Measurements from ENCODE around the gene PLEKHH3. TPM values are rescaled to one million over a fixed set of nuclear protein-coding genes. Genes with fewer than 3 reads are reported as not detected.

The PLEKHH3 gene
- total RNA-seq, 1 experiment from 2014 or later, result 66.3 TPM

GRCh38 chr17:42725143-42725542 is 48.3 kb upstream of the PLEKHH3 start (continued):
- TF ChIP-seq, protein P1, sequence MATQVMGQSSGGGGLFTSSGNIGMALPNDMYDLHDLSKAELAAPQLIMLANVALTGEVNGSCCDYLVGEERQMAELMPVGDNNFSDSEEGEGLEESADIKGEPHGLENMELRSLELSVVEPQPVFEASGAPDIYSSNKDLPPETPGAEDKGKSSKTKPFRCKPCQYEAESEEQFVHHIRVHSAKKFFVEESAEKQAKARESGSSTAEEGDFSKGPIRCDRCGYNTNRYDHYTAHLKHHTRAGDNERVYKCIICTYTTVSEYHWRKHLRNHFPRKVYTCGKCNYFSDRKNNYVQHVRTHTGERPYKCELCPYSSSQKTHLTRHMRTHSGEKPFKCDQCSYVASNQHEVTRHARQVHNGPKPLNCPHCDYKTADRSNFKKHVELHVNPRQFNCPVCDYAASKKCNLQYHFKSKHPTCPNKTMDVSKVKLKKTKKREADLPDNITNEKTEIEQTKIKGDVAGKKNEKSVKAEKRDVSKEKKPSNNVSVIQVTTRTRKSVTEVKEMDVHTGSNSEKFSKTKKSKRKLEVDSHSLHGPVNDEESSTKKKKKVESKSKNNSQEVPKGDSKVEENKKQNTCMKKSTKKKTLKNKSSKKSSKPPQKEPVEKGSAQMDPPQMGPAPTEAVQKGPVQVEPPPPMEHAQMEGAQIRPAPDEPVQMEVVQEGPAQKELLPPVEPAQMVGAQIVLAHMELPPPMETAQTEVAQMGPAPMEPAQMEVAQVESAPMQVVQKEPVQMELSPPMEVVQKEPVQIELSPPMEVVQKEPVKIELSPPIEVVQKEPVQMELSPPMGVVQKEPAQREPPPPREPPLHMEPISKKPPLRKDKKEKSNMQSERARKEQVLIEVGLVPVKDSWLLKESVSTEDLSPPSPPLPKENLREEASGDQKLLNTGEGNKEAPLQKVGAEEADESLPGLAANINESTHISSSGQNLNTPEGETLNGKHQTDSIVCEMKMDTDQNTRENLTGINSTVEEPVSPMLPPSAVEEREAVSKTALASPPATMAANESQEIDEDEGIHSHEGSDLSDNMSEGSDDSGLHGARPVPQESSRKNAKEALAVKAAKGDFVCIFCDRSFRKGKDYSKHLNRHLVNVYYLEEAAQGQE (IDR thresholded peaks at IDR 0.05; ENCODE audit: low read depth), result no peak

DNA sequence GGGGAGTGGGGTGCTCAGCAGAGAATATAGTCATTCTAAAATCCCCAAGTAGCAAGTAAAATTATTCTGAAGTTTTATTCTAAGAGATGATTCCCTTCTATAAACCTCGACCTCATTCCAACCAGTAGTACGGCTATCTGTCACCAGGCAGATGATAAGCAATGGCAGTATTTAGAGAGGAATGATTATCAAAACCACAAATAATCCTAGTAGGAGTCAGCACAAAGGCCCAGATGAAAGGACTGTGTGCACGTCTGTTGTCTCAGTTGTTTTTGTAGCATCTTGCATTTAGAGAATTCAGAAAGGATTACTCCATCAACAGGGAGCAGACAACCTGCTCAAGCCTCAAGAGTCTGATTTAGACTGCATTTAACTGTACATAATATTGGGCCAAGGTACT is 46.8 kb upstream of the PLEKHH3 start:
- intact Hi-C loops (cut with micrococcal nuclease), result loop anchor here (5.0 kb wide), 1 partner anchor 99 kb away; the partner anchor contains the start of gene BECN1
- BruUV-seq (replicated peaks), result no TSS peak
- no peak overlapping the region for H2AFZ ChIP-seq (ENCODE audit: low read depth, low read length, poor library complexity, severe bottlenecking)
- no peaks in the 10 kb centered on the region for H3K4me1 ChIP-seq (ENCODE audit: control insufficient read depth in 1 of 2, insufficient read depth in 2 of 2, low read length in 2 of 2)
- ChIA-PET POLR2A (no interaction called here), CTCF (no interaction called here), RAD21 (ENCODE audit: low non-redundant PET in 1 of 2, low total read pairs in 2 of 2, uncharacterized antibody in 2 of 2, unreplicated experiment in 2 of 2) (no interaction called here)
- H3K9me2 ChIP-seq (ENCODE audit: insufficient read depth), result no peaks in the 10 kb centered on the region
- no peak overlapping the region for H3K4me3 ChIP-seq (replicated peaks in 1 of 2; ENCODE audit: low read depth in 1 of 2, low read length in 2 of 2)
- peaks cover 29 to 35% of the 10 kb centered on the region in 2 experiments for H3K36me3 ChIP-seq (ENCODE audit: control insufficient read depth in 1 of 2, insufficient read depth in 2 of 2, low read length in 2 of 2)
- TF ChIP-seq POLR2AphosphoS5 (IDR thresholded peaks at IDR 0.05; ENCODE audit: low read depth, low read length), result no peak
- no peak for TF ChIP-seq JUND (IDR thresholded peaks at IDR 0.05)
- TF ChIP-seq YY1 (IDR thresholded peaks at IDR 0.05; ENCODE audit: extremely low read depth, insufficient replicate concordance, low read depth, low read length), result no peak
- TF ChIP-seq SRF (IDR thresholded peaks at IDR 0.05; ENCODE audit: low read depth), result no peak
- no peak for TF ChIP-seq EZH2phosphoT487 (IDR thresholded peaks at IDR 0.05; ENCODE audit: borderline replicate concordance)
- TF ChIP-seq ELF1 (IDR thresholded peaks at IDR 0.05; ENCODE audit: borderline replicate concordance, low read depth), result no peak
- no peak for TF ChIP-seq TCF7L2 (IDR thresholded peaks at IDR 0.05; ENCODE audit: borderline replicate concordance, extremely low read depth, insufficient read depth, insufficient read length)
- no peak for TF ChIP-seq FOSL1 (IDR thresholded peaks at IDR 0.05; ENCODE audit: low read depth)
- TF ChIP-seq, protein P2, sequence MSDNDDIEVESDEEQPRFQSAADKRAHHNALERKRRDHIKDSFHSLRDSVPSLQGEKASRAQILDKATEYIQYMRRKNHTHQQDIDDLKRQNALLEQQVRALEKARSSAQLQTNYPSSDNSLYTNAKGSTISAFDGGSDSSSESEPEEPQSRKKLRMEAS (IDR thresholded peaks at IDR 0.05), result no peak
- TF ChIP-seq POLR2A (IDR thresholded peaks at IDR 0.05; ENCODE audit: borderline replicate concordance, extremely low read depth, insufficient read depth, insufficient read length), result no peak
- no peak for TF ChIP-seq SP1 (IDR thresholded peaks at IDR 0.05; ENCODE audit: low read depth)
- no peak for TF ChIP-seq EZH2 (IDR thresholded peaks at IDR 0.05)
- H3K27me3 ChIP-seq (ENCODE audit: insufficient read depth, low read length), result no peaks in the 10 kb centered on the region
- H3K27ac ChIP-seq (ENCODE audit: low read depth, low read length), result no peak overlapping the region
- no peaks in the 10 kb centered on the region for H3K9me3 ChIP-seq (ENCODE audit: control insufficient read depth in 1 of 2, insufficient read depth in 1 of 2, low read depth in 1 of 2, low read length in 2 of 2)
- no peaks in the 10 kb centered on the region for H4K20me1 ChIP-seq (ENCODE audit: insufficient read depth)
- ATAC-seq (no peak), DNase-seq (ENCODE audit: low read depth, low spot score) (no peak)
- H3K79me2 ChIP-seq (ENCODE audit: insufficient read depth, low read length), result no peaks in the 10 kb centered on the region
- H3K4me2 ChIP-seq (ENCODE audit: low read length), result no peak overlapping the region
- no peak overlapping the region for H3K9ac ChIP-seq (ENCODE audit: low read length)

Measured in HCT116 (cell line).